ENCODE measurements around the gene SHB. TPM values are rescaled to one million over a fixed set of nuclear protein-coding genes. Genes with fewer than 3 reads are reported as not detected.

SHB gene
- total RNA-seq, 1 donor: 2.2 TPM

- DNase-seq (ENCODE audit: low read depth in 2 of 3, low spot score in 2 of 3): no peak
These were observed 145.8 kb downstream of the SHB start for GRCh38 chr9:37923118-37923795.

- no peak for DNase-seq (ENCODE audit: low read depth in 2 of 3, low spot score in 2 of 3)
These were observed 146.5 kb downstream of the SHB start for GRCh38 chr9:37922363-37923117.

GRCh38 chr9:37921546-37922300 is 147.3 kb downstream of the SHB start:
- DNase-seq (ENCODE audit: low read depth in 2 of 3, low spot score in 2 of 3): no peak

- DNase-seq (ENCODE audit: low read depth in 2 of 3, low spot score in 2 of 3): no peak
These were observed 147.9 kb downstream of the SHB start for GRCh38 chr9:37921168-37921510.

GRCh38 chr9:37920471-37921167 is 148.4 kb downstream of the SHB start:
- peak in 1 of 3 donors; percentile 15 for DNase-seq (ENCODE audit: low read depth in 2 of 3, low spot score in 2 of 3)

- no peak for DNase-seq (ENCODE audit: low read depth in 2 of 3, low spot score in 2 of 3)
These were observed 149.1 kb downstream of the SHB start for GRCh38 chr9:37919956-37920335.

- no peak for DNase-seq (ENCODE audit: low read depth in 2 of 3, low spot score in 2 of 3)
These were observed 149.6 kb downstream of the SHB start for GRCh38 chr9:37919246-37919955.

- no peak for DNase-seq (ENCODE audit: low read depth in 2 of 3, low spot score in 2 of 3)
These were observed 150.3 kb downstream of the SHB start for GRCh38 chr9:37918665-37919170.

GRCh38 chr9:37917801-37918664 is 151.0 kb downstream of the SHB start:
- DNase-seq (ENCODE audit: low read depth in 2 of 3, low spot score in 2 of 3): no peak

- DNase-seq (ENCODE audit: low read depth in 2 of 3, low spot score in 2 of 3): no peak
These were observed 151.7 kb downstream of the SHB start for GRCh38 chr9:37917313-37917731.

- DNase-seq (ENCODE audit: low read depth in 2 of 3, low spot score in 2 of 3): no peak
These were observed 152.3 kb downstream of the SHB start for GRCh38 chr9:37916471-37917312.

GRCh38 chr9:37915911-37916470 is 153.0 kb downstream of the SHB start:
- DNase-seq (ENCODE audit: low read depth in 2 of 3, low spot score in 2 of 3): no peak

- no peak for DNase-seq (ENCODE audit: low read depth in 2 of 3, low spot score in 2 of 3)
These were observed 154.2 kb downstream of the SHB start for GRCh38 chr9:37914701-37915358.

GRCh38 chr9:37914154-37914551 is 154.9 kb downstream of the SHB start:
- no peak for DNase-seq (ENCODE audit: low read depth in 2 of 3, low spot score in 2 of 3)

GRCh38 chr9:37913480-37914153 is 155.4 kb downstream of the SHB start:
- peak; percentile 60 to 90 (median 77) for DNase-seq (ENCODE audit: low read depth in 2 of 3, low spot score in 2 of 3)

- no peak for DNase-seq (ENCODE audit: low read depth in 2 of 3, low spot score in 2 of 3)
These were observed 157.8 kb downstream of the SHB start for GRCh38 chr9:37911271-37911681.

GRCh38 chr9:37910271-37910670 is 158.8 kb downstream of the SHB start:
- no peak for DNase-seq (ENCODE audit: low read depth in 2 of 3, low spot score in 2 of 3)

Measured in hematopoietic multipotent progenitor cell (in vitro differentiated cells).